HepG2 (cell line): ENCODE results near the gene CREBRF. TPM values are rescaled to one million over a fixed set of nuclear protein-coding genes. Genes with fewer than 3 reads are reported as not detected.

Experiments
- ARID2 ChIP-seq: sonication (generic); formaldehyde crosslinking; IDR thresholded peaks from 2 replicates; pipeline ENCODE4 v1.8.1; 2022; ENCODE audit warnings: mild to moderate bottlenecking, missing genetic modification reagents, borderline replicate concordance
- DDIT3 ChIP-seq: sonication (generic); formaldehyde crosslinking; IDR thresholded peaks from 2 replicates; pipeline ENCODE4 v1.4.0; 2020; ENCODE audit warnings: mild to moderate bottlenecking, missing genetic modification reagents
- DRAP1 ChIP-seq: IDR thresholded peaks from 2 replicates; pipeline ENCODE4 v1.6.1; 2016; ENCODE audit warnings: missing genetic modification reagents, missing compliant biosample characterization
- EEA1 ChIP-seq: sonication (generic); formaldehyde crosslinking; IDR thresholded peaks from 2 replicates; pipeline ENCODE4 v1.5.1; 2020; ENCODE audit warnings: mild to moderate bottlenecking, missing genetic modification reagents, borderline replicate concordance
- FOSL2 ChIP-seq: sonication (generic); formaldehyde crosslinking; IDR thresholded peaks from 2 replicates; pipeline ENCODE4 v1.4.0; 2020; ENCODE audit warnings: missing genetic modification reagents
- FUBP1 ChIP-seq: sonication (generic); formaldehyde crosslinking; IDR thresholded peaks from 2 replicates; pipeline ENCODE4 v1.5.1; 2020; ENCODE audit warnings: missing genetic modification reagents, mild to moderate bottlenecking, borderline replicate concordance
- HDAC1 ChIP-seq: sonication (generic); formaldehyde crosslinking; IDR thresholded peaks from 2 replicates; pipeline ENCODE4 v1.5.1; 2020; ENCODE audit warnings: mild to moderate bottlenecking, missing genetic modification reagents
- MIXL1 ChIP-seq: IDR thresholded peaks from 2 replicates; pipeline ENCODE4 v1.6.1; 2016
- NCOA1 ChIP-seq: sonication (generic); formaldehyde crosslinking; IDR thresholded peaks from 2 replicates; pipeline ENCODE4 v1.9.0; 2021; ENCODE audit warnings: missing genetic modification reagents
- NONO ChIP-seq, 2 experiments: fragments of 450-650 bp in 1 of 2; sonication (generic) in 1 of 2; formaldehyde crosslinking in 1 of 2; IDR thresholded peaks in 1 of 2; conservative IDR thresholded peaks in 1 of 2; 2 replicates each; pipeline versions ENCODE4 v1.6.1 to v1.8.0; 2017 to 2022; ENCODE audit warnings: mild to moderate bottlenecking in 1 of 2, missing genetic modification reagents in 1 of 2, moderate library complexity in 1 of 2
- PAXIP1 ChIP-seq: sonication (generic); formaldehyde crosslinking; conservative IDR thresholded peaks from 2 replicates; pipeline ENCODE4 v1.4.0; 2020; ENCODE audit warnings: mild to moderate bottlenecking, missing genetic modification reagents, moderate library complexity
- PRPF4 ChIP-seq: fragments of 200-400 bp; formaldehyde crosslinking; IDR thresholded peaks from 2 replicates; pipeline ENCODE4 v1.6.1; 2016; ENCODE audit warnings: low read length, low read depth; ENCODE audit not compliant: poor library complexity, severe bottlenecking
- RFXANK ChIP-seq: IDR thresholded peaks from 2 replicates; pipeline ENCODE4 v1.6.1; 2016
- SETDB1 ChIP-seq: sonication (generic); formaldehyde crosslinking; IDR thresholded peaks from 2 replicates; pipeline ENCODE4 v1.5.1; 2020; ENCODE audit warnings: missing genetic modification reagents, mild to moderate bottlenecking, borderline replicate concordance
- TERF1 ChIP-seq: sonication (generic); formaldehyde crosslinking; IDR thresholded peaks from 2 replicates; pipeline ENCODE4 v1.8.0; 2022; ENCODE audit warnings: mild to moderate bottlenecking, missing genetic modification reagents, moderate library complexity
- ZBTB7A ChIP-seq: sonication (generic); formaldehyde crosslinking; IDR thresholded peaks from 2 replicates; pipeline ENCODE4 v1.8.0; 2022; ENCODE audit warnings: mild to moderate bottlenecking, missing genetic modification reagents
- ZFP1 ChIP-seq: IDR thresholded peaks from 2 replicates; pipeline ENCODE4 v1.6.1; 2016
- ZNF879 ChIP-seq: sonication (generic); formaldehyde crosslinking; IDR thresholded peaks from 2 replicates; pipeline ENCODE4 v1.8.1; 2023; ENCODE audit warnings: missing genetic modification reagents
- ZSCAN5A ChIP-seq: sonication (generic); formaldehyde crosslinking; IDR thresholded peaks from 2 replicates; pipeline ENCODE4 v1.8.0; 2022; ENCODE audit warnings: mild to moderate bottlenecking, missing genetic modification reagents, borderline replicate concordance
- polyA plus RNA-seq, 8 experiments: library from polyadenylated mRNA; depleted of rRNA in 3 of 8; stranded (reverse) in 7 of 8; unstranded in 1 of 8; fragments of >200 nt; fragmentation: Illumina TruSeq in 4 of 8; extraction: Trizol in 4 of 8; gene quantifications; 2 replicates each; pipeline versions ENCODE4 v1.2.1 to v1.2.3, GENCODE V29; 2011 to 2016; ENCODE audit warnings: low read depth in 4 of 8, missing spikeins in 1 of 8, mixed read lengths in 1 of 8; ENCODE audit not compliant: insufficient read depth in 1 of 8
- total RNA-seq, 5 experiments: library from RNA; depleted of rRNA; stranded (reverse); fragments of >200 nt; fragmentation: Illumina TruSeq; extraction: Trizol; gene quantifications; 2 replicates each; pipeline ENCODE4 v1.2.3, GENCODE V29; 2016; ENCODE audit warnings: low read depth in 1 of 5

CREBRF gene
- total and polyA plus RNA-seq, 2 of the 13 experiments (the other 11 are each of a cell fraction or from before 2014, with no cell fraction given): 4.5 to 10.2 TPM

- TF ChIP-seq HDAC1: peak; percentile 77
- no peak for TF ChIP-seq FUBP1 (CRISPR knock-in tag)
- TF ChIP-seq ZFP1 (CRISPR knock-in tag): peak; percentile 71; the same call in 1 of the 2 replicates
- TF ChIP-seq PAXIP1 (CRISPR knock-in tag): 0 out of 2 replicates have a peak, but pooled peaks have one; percentile 11
- TF ChIP-seq PRPF4: peak; percentile 51
- TF ChIP-seq ZSCAN5A (CRISPR knock-in tag): peak; percentile 85; the same call in 1 of the 2 replicates
- no peak for TF ChIP-seq NCOA1 (CRISPR knock-in tag)
- TF ChIP-seq FOSL2 (CRISPR knock-in tag): peak; percentile 67
- peak; percentile 74; the same call in 1 of the 2 replicates for TF ChIP-seq RFXANK
- TF ChIP-seq ZBTB7A (CRISPR knock-in tag): no peak
- no peak for TF ChIP-seq TERF1 (CRISPR knock-in tag)
- TF ChIP-seq DDIT3 (CRISPR knock-in tag): no peak
- TF ChIP-seq ZNF879 (CRISPR knock-in tag): no peak
- TF ChIP-seq NONO (IDR thresholded peaks at IDR 0.05): no peak
- peak; percentile 57 for TF ChIP-seq NONO (CRISPR knock-in tag; conservative IDR thresholded peaks at IDR 0.05)
- TF ChIP-seq DRAP1 (CRISPR knock-in tag): peak; percentile 12; the same call in 1 of the 2 replicates
- no peak; the same call in 1 of the 2 replicates for TF ChIP-seq ARID2
- no peak for TF ChIP-seq EEA1 (CRISPR knock-in tag)
- TF ChIP-seq MIXL1 (CRISPR knock-in tag): peak; percentile 73
- no peak for TF ChIP-seq SETDB1 (CRISPR knock-in tag)
These were observed 88.3 kb downstream of the CREBRF start, which contains the start of gene BNIP1 (continued) for GRCh38 chr5:173144200-173145176.
